Esophagus muscularis mucosa (tissue), 4 donors: Measurements from ENCODE around the gene CALM1. TPM values are rescaled to one million over a fixed set of nuclear protein-coding genes. Genes with fewer than 3 reads are reported as not detected.

ENCODE experiments used
- DNase-seq: peaks from one replicate; pipeline ENCODE4 v3.0.0-alpha.2; 2017; ENCODE audit errors: extremely low spot score
- H3K27ac ChIP-seq, 4 donors: fragments of 200-600 bp; sonication (generic); replicated peaks in 1 of 4; 1 replicate in 3 of 4; 2 replicates in 1 of 4; pipeline ENCODE4 v1.5.1; 2016 to 2019; ENCODE audit warnings: mild to moderate bottlenecking in 1 of 4
- H3K27me3 ChIP-seq, 4 donors: fragments of 200-600 bp; sonication (generic); one replicate each; pipeline versions ENCODE4 v1.5.1 to v1.6.0; 2016 to 2019
- H3K36me3 ChIP-seq, 4 donors: fragments of 200-600 bp; sonication (generic); one replicate each; pipeline ENCODE4 v1.5.1; 2016 to 2019
- H3K4me1 ChIP-seq, 4 donors: fragments of 200-600 bp; sonication (generic); one replicate each; pipeline ENCODE4 v1.5.1; 2016 to 2019
- H3K4me3 ChIP-seq, 4 donors: fragments of 200-600 bp; sonication (generic); 1 replicate in 2 of 4; 2 replicates in 2 of 4; pipeline ENCODE4 v1.5.1; 2016 to 2019; ENCODE audit warnings: mild to moderate bottlenecking in 4 of 4, moderate library complexity in 1 of 4
- H3K9me3 ChIP-seq, 4 donors: fragments of 200-600 bp; sonication (generic); 1 replicate in 3 of 4; 2 replicates in 1 of 4; pipeline ENCODE4 v1.5.1; 2016 to 2019
- EP300 ChIP-seq: sonication (generic); formaldehyde crosslinking; IDR thresholded peaks from one replicate; pipeline ENCODE4 v1.6.1; 2017; ENCODE audit warnings: antibody characterized with exemption
- POLR2A ChIP-seq: fragments of 450-650 bp; IDR thresholded peaks from one replicate; pipeline ENCODE4 v1.6.1; 2017; ENCODE audit warnings: antibody characterized with exemption, moderate library complexity, mild to moderate bottlenecking, low read depth
- POLR2AphosphoS5 ChIP-seq, 2 donors: sonication (generic); formaldehyde crosslinking; IDR thresholded peaks; one replicate each; pipeline ENCODE4 v1.6.1; 2017; ENCODE audit warnings: antibody characterized with exemption in 2 of 2
- WGBS: methylation state at CpG from one replicate; pipeline ENCODE4 v1.1.5; 2018; 5-methylcytosine and 5-hydroxymethylcytosine counted together
- intact Hi-C: fragments of 100-400 bp; cut with DNase I; formaldehyde crosslinking; loops from one replicate; pipeline ENCODE4 v1.15.1; 2023
- total RNA-seq, 4 donors: library from RNA; depleted of rRNA; stranded (reverse); fragments of >200 nt; gene quantifications; one replicate each; pipeline versions ENCODE4 v1.1.0 to v1.2.1, GENCODE V29; 2016
- TF ChIP-seq, protein P1 (sequence below), 3 experiments: fragments of 200-600 bp in 2 of 3; fragments of 450-650 bp in 1 of 3; sonication (generic) in 2 of 3; IDR thresholded peaks; one replicate each; pipeline ENCODE4 v1.5.1; 2017 to 2019; ENCODE audit warnings: antibody characterized with exemption in 3 of 3, mild to moderate bottlenecking in 2 of 3, moderate library complexity in 1 of 3

CALM1 gene
- total RNA-seq, 4 donors from 2014 or later: 482 to 847 (median 640) TPM

DNA sequence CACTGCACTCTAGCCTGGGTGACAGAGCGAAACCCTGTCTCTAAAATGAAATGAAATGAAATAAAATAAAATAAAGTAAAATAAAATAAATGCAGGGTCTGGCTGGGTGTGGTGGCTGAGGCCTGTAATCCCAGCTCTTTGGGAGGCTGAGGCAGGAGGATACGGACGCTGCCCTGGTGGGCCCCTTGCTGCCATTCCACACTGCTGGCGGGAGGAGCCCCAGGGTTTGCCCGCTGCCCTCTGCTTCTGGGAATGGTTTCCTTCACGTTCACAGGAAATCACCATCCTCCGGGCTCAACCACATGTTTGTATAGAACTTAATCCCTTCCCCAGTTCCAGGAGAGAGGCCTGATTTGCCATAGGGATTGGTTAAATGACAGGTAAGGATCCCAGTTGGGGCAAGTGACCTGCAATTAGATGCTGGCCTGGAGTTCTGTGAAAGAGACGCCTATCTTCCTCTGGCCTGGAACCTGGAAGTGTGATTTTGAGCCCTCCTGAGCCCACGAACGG is 29.3 kb downstream of the CALM1 start:
- TF ChIP-seq, protein P1, sequence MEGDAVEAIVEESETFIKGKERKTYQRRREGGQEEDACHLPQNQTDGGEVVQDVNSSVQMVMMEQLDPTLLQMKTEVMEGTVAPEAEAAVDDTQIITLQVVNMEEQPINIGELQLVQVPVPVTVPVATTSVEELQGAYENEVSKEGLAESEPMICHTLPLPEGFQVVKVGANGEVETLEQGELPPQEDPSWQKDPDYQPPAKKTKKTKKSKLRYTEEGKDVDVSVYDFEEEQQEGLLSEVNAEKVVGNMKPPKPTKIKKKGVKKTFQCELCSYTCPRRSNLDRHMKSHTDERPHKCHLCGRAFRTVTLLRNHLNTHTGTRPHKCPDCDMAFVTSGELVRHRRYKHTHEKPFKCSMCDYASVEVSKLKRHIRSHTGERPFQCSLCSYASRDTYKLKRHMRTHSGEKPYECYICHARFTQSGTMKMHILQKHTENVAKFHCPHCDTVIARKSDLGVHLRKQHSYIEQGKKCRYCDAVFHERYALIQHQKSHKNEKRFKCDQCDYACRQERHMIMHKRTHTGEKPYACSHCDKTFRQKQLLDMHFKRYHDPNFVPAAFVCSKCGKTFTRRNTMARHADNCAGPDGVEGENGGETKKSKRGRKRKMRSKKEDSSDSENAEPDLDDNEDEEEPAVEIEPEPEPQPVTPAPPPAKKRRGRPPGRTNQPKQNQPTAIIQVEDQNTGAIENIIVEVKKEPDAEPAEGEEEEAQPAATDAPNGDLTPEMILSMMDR (IDR thresholded peaks at IDR 0.05): no peak
- TF ChIP-seq EP300: no peak
- no peak for TF ChIP-seq POLR2A
- no peak for TF ChIP-seq POLR2AphosphoS5 (IDR thresholded peaks at IDR 0.05)
- no peak for DNase-seq
- Histone ChIP-seq H3K4me3 (no peak overlapping the region), H3K4me1 (peaks cover 6 to 22% (median 14%) of the 10 kb centered on the region in 4 donors), H3K27me3 (no peaks in the 10 kb centered on the region), H3K27ac (no peak overlapping the region), H3K36me3 (no peaks in the 10 kb centered on the region), H3K9me3 (no peaks in the 10 kb centered on the region)
- WGBS: 89% methylated on average over 10 of the region's 10 CpGs
- intact Hi-C loops: no loop called here

DNA sequence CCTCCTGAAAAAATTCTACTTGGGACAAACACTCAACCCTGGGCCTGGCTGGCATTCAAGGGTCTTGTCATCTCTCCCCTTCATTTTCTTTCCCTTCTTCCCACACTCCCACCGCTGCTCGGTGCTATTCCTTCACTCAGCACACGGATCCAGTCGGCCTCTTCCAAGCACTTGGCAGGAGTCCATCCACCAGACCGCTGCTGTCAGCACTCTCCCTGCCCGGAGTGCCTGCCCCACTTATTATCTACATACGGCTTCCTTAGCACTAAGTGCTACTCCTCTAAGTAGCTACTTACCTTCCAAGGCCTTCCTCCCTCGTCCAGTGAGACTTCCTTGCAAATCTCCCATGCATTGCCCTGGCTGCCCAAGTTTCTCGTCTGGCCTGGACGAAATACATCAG is 29.8 kb downstream of the CALM1 start:
- H3K36me3 ChIP-seq: no peaks in the 10 kb centered on the region
- H3K4me1 ChIP-seq: peaks cover 6 to 22% (median 14%) of the 10 kb centered on the region in 4 donors
- TF ChIP-seq, protein P1 (IDR thresholded peaks at IDR 0.05): no peak
- TF ChIP-seq POLR2A (no peak), EP300 (no peak), POLR2AphosphoS5 (IDR thresholded peaks at IDR 0.05) (peak in 1 of 2 donors; percentile 13)
- H3K27ac ChIP-seq: no peak overlapping the region
- H3K27me3 ChIP-seq: no peaks in the 10 kb centered on the region
- 53% methylated on average over 10 of the region's 10 CpGs for WGBS
- no peak for DNase-seq
- no peaks in the 10 kb centered on the region for H3K9me3 ChIP-seq
- intact Hi-C loops: no loop called here
- no peak overlapping the region for H3K4me3 ChIP-seq

DNA sequence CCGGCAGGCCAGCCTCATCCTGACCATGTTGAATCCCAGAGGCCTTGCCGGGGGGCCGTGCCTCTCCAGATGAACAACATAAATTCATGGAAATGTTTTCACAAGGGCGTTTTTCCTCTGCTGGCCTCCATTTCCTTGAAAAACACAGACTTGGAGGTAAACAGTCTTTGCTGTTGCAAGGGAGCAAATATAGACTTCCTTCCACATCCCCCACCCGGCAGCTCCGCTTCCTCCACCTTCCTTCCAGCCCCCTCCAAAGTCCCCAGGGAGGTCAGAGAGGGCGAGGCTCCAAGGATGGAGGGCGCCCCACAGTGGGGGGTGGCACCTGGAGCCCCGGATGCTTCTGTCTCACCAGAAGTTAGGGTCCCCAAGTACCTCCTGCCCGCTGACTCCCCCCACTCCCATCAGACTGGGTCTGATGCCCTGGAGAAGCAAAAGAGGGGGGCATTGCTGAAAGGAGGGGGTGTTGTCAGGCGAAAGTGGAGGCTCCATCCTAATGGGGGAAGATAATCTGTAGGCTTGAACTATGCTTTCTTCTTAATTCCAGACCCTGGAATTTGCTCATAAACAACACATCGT is 31.1 kb downstream of the CALM1 start:
- DNase-seq: no peak
- no peak overlapping the region for H3K4me3 ChIP-seq
- intact Hi-C loops: no loop called here
- WGBS: 81% methylated on average over 10 of the region's 12 CpGs
- no peaks in the 10 kb centered on the region for H3K27me3 ChIP-seq
- TF ChIP-seq POLR2A: no peak
- no peak for TF ChIP-seq EP300
- TF ChIP-seq, protein P1 (IDR thresholded peaks at IDR 0.05): no peak
- no peak for TF ChIP-seq POLR2AphosphoS5 (IDR thresholded peaks at IDR 0.05)
- H3K36me3 ChIP-seq: no peaks in the 10 kb centered on the region
- H3K4me1 ChIP-seq: peaks cover 6 to 22% (median 14%) of the 10 kb centered on the region in 4 donors
- no peaks in the 10 kb centered on the region for H3K9me3 ChIP-seq
- H3K27ac ChIP-seq: no peak overlapping the region

DNA sequence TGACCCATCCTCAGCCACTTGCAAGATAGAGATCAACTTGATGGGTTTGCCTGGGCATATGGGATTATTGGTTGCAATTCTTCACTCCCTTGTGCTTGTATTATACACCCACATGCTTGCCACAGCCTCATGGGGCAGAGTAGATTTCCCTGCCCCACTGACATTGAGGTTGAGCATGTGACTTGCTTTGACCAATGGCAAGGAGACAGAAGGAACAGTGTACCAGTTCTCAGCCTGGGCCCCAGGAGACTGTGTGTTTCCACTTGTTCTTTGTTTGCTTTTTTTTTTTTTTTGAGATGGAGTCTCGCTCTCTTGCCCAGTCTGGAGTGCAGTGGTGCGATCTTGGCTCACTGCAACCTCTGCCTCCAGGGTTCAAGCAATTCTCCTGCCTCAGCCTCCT is 31.8 kb downstream of the CALM1 start:
- intact Hi-C loops: no loop called here
- H3K27ac ChIP-seq: no peak overlapping the region
- peaks cover 6 to 22% (median 14%) of the 10 kb centered on the region in 4 donors for H3K4me1 ChIP-seq
- H3K4me3 ChIP-seq: no peak overlapping the region
- H3K27me3 ChIP-seq: no peaks in the 10 kb centered on the region
- WGBS: 95% methylated on average over 2 of the region's 2 CpGs
- H3K36me3 ChIP-seq: no peaks in the 10 kb centered on the region
- DNase-seq: no peak
- no peaks in the 10 kb centered on the region for H3K9me3 ChIP-seq
- no peak for TF ChIP-seq POLR2AphosphoS5 (IDR thresholded peaks at IDR 0.05)
- no peak for TF ChIP-seq EP300
- TF ChIP-seq, protein P1 (IDR thresholded peaks at IDR 0.05): no peak
- TF ChIP-seq POLR2A: no peak

DNA sequence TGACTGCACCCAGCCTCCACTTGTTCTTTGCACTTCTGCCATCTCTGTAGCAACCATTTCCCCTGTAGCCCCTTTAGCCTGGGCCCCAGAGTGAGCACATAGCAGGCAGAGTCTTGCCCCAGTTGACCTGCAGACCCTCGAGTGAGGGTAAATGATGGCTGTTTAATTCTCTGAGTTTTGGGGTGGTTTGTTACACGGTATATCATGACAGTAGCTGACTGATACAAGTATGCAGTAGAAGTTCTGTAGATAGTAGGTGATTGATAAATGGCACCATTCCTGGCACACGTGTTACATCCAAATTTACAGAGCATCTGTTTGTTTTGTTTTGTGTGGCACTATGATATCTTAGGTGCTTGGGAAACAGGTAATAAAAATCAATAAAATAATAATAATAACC is 32.4 kb downstream of the CALM1 start:
- 92% methylated on average over 3 of the region's 3 CpGs for WGBS
- no peaks in the 10 kb centered on the region for H3K36me3 ChIP-seq
- no peaks in the 10 kb centered on the region for H3K27me3 ChIP-seq
- no peaks in the 10 kb centered on the region for H3K9me3 ChIP-seq
- intact Hi-C loops: no loop called here
- H3K4me3 ChIP-seq: no peak overlapping the region
- DNase-seq: no peak
- peaks cover 6 to 22% (median 14%) of the 10 kb centered on the region in 4 donors for H3K4me1 ChIP-seq
- TF ChIP-seq POLR2A (no peak), EP300 (no peak), POLR2AphosphoS5 (IDR thresholded peaks at IDR 0.05) (no peak)
- TF ChIP-seq, protein P1 (IDR thresholded peaks at IDR 0.05): no peak
- no peak overlapping the region for H3K27ac ChIP-seq
